Measurements from ENCODE around the gene ANTXR1. TPM values are rescaled to one million over a fixed set of nuclear protein-coding genes. Genes with fewer than 3 reads are reported as not detected.

The ANTXR1 gene
- total RNA-seq, 5 donors from 2014 or later (not counting 1 experiment from before 2014, with no cell fraction given) = 0.19 to 0.79 (median 0.63) TPM; not detected in 1

GRCh38 chr2:68987021-68987503 is 25.9 kb upstream of the ANTXR1 start:
- no peaks in the 10 kb centered on the region for H3K9me3 Mint-ChIP-seq
- H3K36me3 ChIP-seq (ENCODE audit: control insufficient read depth in 2 of 2, extremely low read depth in 1 of 2, insufficient read depth in 1 of 2, low read length in 1 of 2) = no peaks in the 10 kb centered on the region
- H3K9me3 ChIP-seq = no peaks in the 10 kb centered on the region
- H3K27me3 ChIP-seq (replicated peaks in 1 of 2; ENCODE audit: control insufficient read depth in 2 of 2, extremely low read depth in 1 of 2, insufficient read depth in 2 of 2, low read length in 1 of 2) = peaks cover 0 to 2% of the 10 kb centered on the region in 2 experiments
- no peak for ATAC-seq (replicated peaks in 1 of 4)
- WGBS (ENCODE audit: insufficient coverage) = no CpG with 5 or more reads among the region's 5 CpGs
- H3K27me3 Mint-ChIP-seq = peaks cover 7 to 8% of the 10 kb centered on the region in 2 donors
- H3K4me3 ChIP-seq (ENCODE audit: control insufficient read depth in 1 of 2, extremely low read depth in 1 of 2, low read length in 1 of 2) = no peak overlapping the region
- H3K27ac Mint-ChIP-seq = no peak overlapping the region
- no peak overlapping the region for H3K4me3 Mint-ChIP-seq
- no peaks in the 10 kb centered on the region for H3K4me1 ChIP-seq (ENCODE audit: control insufficient read depth in 1 of 2, extremely low read depth in 1 of 2, insufficient read depth in 2 of 2, low read length in 2 of 2)
- H3K4me1 Mint-ChIP-seq = no peaks in the 10 kb centered on the region
- no peak overlapping the region for H3K27ac ChIP-seq (ENCODE audit: low read length)
- ChIA-PET POLR2A (no interaction called here), CTCF (no interaction called here)
- no peaks in the 10 kb centered on the region for H3K36me3 Mint-ChIP-seq
- DNase-seq = no peak

- ATAC-seq (replicated peaks in 1 of 4) = no peak
- POLR2A ChIA-PET = interaction anchor here in 1 of 2 donors (0.6 kb wide), 1 partner anchor 1190 kb away, joined by 4 read pairs; no protein-coding TSS in a partner anchor
Measured at GRCh38 chr2:68989035-68989434, 23.9 kb upstream of the ANTXR1 start.

GRCh38 chr2:68992341-68992740 is 20.6 kb upstream of the ANTXR1 start:
- H3K36me3 ChIP-seq (ENCODE audit: control insufficient read depth in 2 of 2, extremely low read depth in 1 of 2, insufficient read depth in 1 of 2, low read length in 1 of 2) = no peaks in the 10 kb centered on the region
- Mint-ChIP-seq H3K9me3 (no peaks in the 10 kb centered on the region), H3K27me3 (peaks cover 13 to 16% of the 10 kb centered on the region in 2 donors), H3K4me1 (no peaks in the 10 kb centered on the region), H3K27ac (no peak overlapping the region), H3K36me3 (no peaks in the 10 kb centered on the region), H3K4me3 (no peak overlapping the region)
- H3K4me1 ChIP-seq (ENCODE audit: control insufficient read depth in 1 of 2, extremely low read depth in 1 of 2, insufficient read depth in 2 of 2, low read length in 2 of 2) = no peaks in the 10 kb centered on the region
- no peak overlapping the region for H3K27ac ChIP-seq (ENCODE audit: low read length)
- DNase-seq (no peak), ATAC-seq (replicated peaks in 1 of 4) (no peak)
- no peak overlapping the region for H3K4me3 ChIP-seq (ENCODE audit: control insufficient read depth in 1 of 2, extremely low read depth in 1 of 2, low read length in 1 of 2)
- no peaks in the 10 kb centered on the region for H3K9me3 ChIP-seq
- CTCF ChIA-PET = interaction anchor here in 1 of 2 donors (1.2 kb wide), 1 partner anchor 10 kb away, joined by 3 read pairs; no protein-coding TSS in a partner anchor
- peaks cover 0 to 5% of the 10 kb centered on the region in 2 experiments for H3K27me3 ChIP-seq (replicated peaks in 1 of 2; ENCODE audit: control insufficient read depth in 2 of 2, extremely low read depth in 1 of 2, insufficient read depth in 2 of 2, low read length in 1 of 2)
- POLR2A ChIA-PET = no interaction called here
- WGBS (ENCODE audit: insufficient coverage) = 81% methylated on average over 5 of the region's 5 CpGs

More at GRCh38 chr2:68989035-68989434, 23.9 kb upstream of the ANTXR1 start:
- no peaks in the 10 kb centered on the region for H3K4me1 ChIP-seq (ENCODE audit: control insufficient read depth in 1 of 2, extremely low read depth in 1 of 2, insufficient read depth in 2 of 2, low read length in 2 of 2)
- Mint-ChIP-seq H3K4me3 (no peak overlapping the region), H3K27ac (no peak overlapping the region), H3K9me3 (no peaks in the 10 kb centered on the region), H3K27me3 (peaks cover 8 to 10% of the 10 kb centered on the region in 2 donors), H3K4me1 (no peaks in the 10 kb centered on the region), H3K36me3 (no peaks in the 10 kb centered on the region)
- 49% methylated on average over 3 of the region's 5 CpGs for WGBS (ENCODE audit: insufficient coverage)
- H3K27ac ChIP-seq (ENCODE audit: low read length) = no peak overlapping the region
- H3K27me3 ChIP-seq (replicated peaks in 1 of 2; ENCODE audit: control insufficient read depth in 2 of 2, extremely low read depth in 1 of 2, insufficient read depth in 2 of 2, low read length in 1 of 2) = peaks cover 0 to 2% of the 10 kb centered on the region in 2 experiments
- CTCF ChIA-PET = interaction anchor here in 1 of 2 donors (0.6 kb wide), 1 partner anchor 11 kb away, joined by 3 read pairs; no protein-coding TSS in a partner anchor
- H3K36me3 ChIP-seq (ENCODE audit: control insufficient read depth in 2 of 2, extremely low read depth in 1 of 2, insufficient read depth in 1 of 2, low read length in 1 of 2) = no peaks in the 10 kb centered on the region
- no peak for DNase-seq
- H3K4me3 ChIP-seq (ENCODE audit: control insufficient read depth in 1 of 2, extremely low read depth in 1 of 2, low read length in 1 of 2) = no peak overlapping the region
- H3K9me3 ChIP-seq = no peaks in the 10 kb centered on the region

- Histone ChIP-seq H3K27ac (ENCODE audit: low read length) (no peak overlapping the region), H3K9me3 (no peaks in the 10 kb centered on the region), H3K4me3 (ENCODE audit: control insufficient read depth in 1 of 2, extremely low read depth in 1 of 2, low read length in 1 of 2) (no peak overlapping the region), H3K27me3 (replicated peaks in 1 of 2; ENCODE audit: control insufficient read depth in 2 of 2, extremely low read depth in 1 of 2, insufficient read depth in 2 of 2, low read length in 1 of 2) (peaks cover 0 to 6% of the 10 kb centered on the region in 2 experiments), H3K36me3 (ENCODE audit: control insufficient read depth in 2 of 2, extremely low read depth in 1 of 2, insufficient read depth in 1 of 2, low read length in 1 of 2) (no peaks in the 10 kb centered on the region), H3K4me1 (ENCODE audit: control insufficient read depth in 1 of 2, extremely low read depth in 1 of 2, insufficient read depth in 2 of 2, low read length in 2 of 2) (no peaks in the 10 kb centered on the region)
- DNase-seq (no peak), ATAC-seq (replicated peaks in 1 of 4) (no peak)
- Mint-ChIP-seq H3K27ac (no peak overlapping the region), H3K4me3 (no peak overlapping the region), H3K9me3 (no peaks in the 10 kb centered on the region), H3K36me3 (no peaks in the 10 kb centered on the region), H3K27me3 (peaks cover 13 to 16% of the 10 kb centered on the region in 2 donors), H3K4me1 (no peaks in the 10 kb centered on the region)
- ChIA-PET POLR2A (interaction anchor here in 1 of 2 donors (0.6 kb wide), 1 partner anchor 94 kb away, joined by 4 read pairs; no protein-coding TSS in a partner anchor), CTCF (interaction anchor here (0.6 to 1.2 kb wide), 2 partner anchors 9 to 19 kb away, joined by 3 to 4 read pairs; no protein-coding TSS in a partner anchor)
- 17% methylated on average over 2 of the region's 3 CpGs for WGBS (ENCODE audit: insufficient coverage)
Measured at GRCh38 chr2:68992933-68993332, 20.0 kb upstream of the ANTXR1 start.

- Histone ChIP-seq H3K27me3 (replicated peaks in 1 of 2; ENCODE audit: control insufficient read depth in 2 of 2, extremely low read depth in 1 of 2, insufficient read depth in 2 of 2, low read length in 1 of 2) (peaks cover 0 to 6% of the 10 kb centered on the region in 2 experiments), H3K4me3 (ENCODE audit: control insufficient read depth in 1 of 2, extremely low read depth in 1 of 2, low read length in 1 of 2) (no peak overlapping the region), H3K36me3 (ENCODE audit: control insufficient read depth in 2 of 2, extremely low read depth in 1 of 2, insufficient read depth in 1 of 2, low read length in 1 of 2) (no peaks in the 10 kb centered on the region), H3K4me1 (ENCODE audit: control insufficient read depth in 1 of 2, extremely low read depth in 1 of 2, insufficient read depth in 2 of 2, low read length in 2 of 2) (no peaks in the 10 kb centered on the region), H3K27ac (ENCODE audit: low read length) (no peak overlapping the region), H3K9me3 (no peaks in the 10 kb centered on the region)
- H3K36me3 Mint-ChIP-seq = no peaks in the 10 kb centered on the region
- 84% methylated on average over 7 of the region's 7 CpGs for WGBS (ENCODE audit: insufficient coverage)
- H3K4me1 Mint-ChIP-seq = no peaks in the 10 kb centered on the region
- POLR2A ChIA-PET = interaction anchor here in 1 of 2 donors (0.6 kb wide), 1 partner anchor 95 kb away, joined by 4 read pairs; no protein-coding TSS in a partner anchor
- DNase-seq (no peak), ATAC-seq (replicated peaks in 1 of 4) (no peak)
- no peak overlapping the region for H3K27ac Mint-ChIP-seq
- H3K9me3 Mint-ChIP-seq = no peaks in the 10 kb centered on the region
- no peak overlapping the region for H3K4me3 Mint-ChIP-seq
- peaks cover 18 to 19% of the 10 kb centered on the region in 2 donors for H3K27me3 Mint-ChIP-seq
- CTCF ChIA-PET = interaction anchor here (0.6 to 1.2 kb wide), 2 partner anchors 8 to 20 kb away, joined by 3 to 4 read pairs; no protein-coding TSS in a partner anchor
Measured at GRCh38 chr2:68993660-68994059, 19.3 kb upstream of the ANTXR1 start.

GRCh38 chr2:68994864-68995263 is 18.1 kb upstream of the ANTXR1 start:
- Histone ChIP-seq H3K27me3 (replicated peaks in 1 of 2; ENCODE audit: control insufficient read depth in 2 of 2, extremely low read depth in 1 of 2, insufficient read depth in 2 of 2, low read length in 1 of 2) (peaks cover 0 to 6% of the 10 kb centered on the region in 2 experiments), H3K36me3 (ENCODE audit: control insufficient read depth in 2 of 2, extremely low read depth in 1 of 2, insufficient read depth in 1 of 2, low read length in 1 of 2) (no peaks in the 10 kb centered on the region), H3K27ac (ENCODE audit: low read length) (no peak overlapping the region), H3K4me1 (ENCODE audit: control insufficient read depth in 1 of 2, extremely low read depth in 1 of 2, insufficient read depth in 2 of 2, low read length in 2 of 2) (no peaks in the 10 kb centered on the region), H3K4me3 (ENCODE audit: control insufficient read depth in 1 of 2, extremely low read depth in 1 of 2, low read length in 1 of 2) (no peak overlapping the region), H3K9me3 (no peaks in the 10 kb centered on the region)
- H3K9me3 Mint-ChIP-seq = peaks cover 0 to 3% (median 0%) of the 10 kb centered on the region in 3 donors
- CTCF ChIA-PET = no interaction called here
- H3K36me3 Mint-ChIP-seq = no peaks in the 10 kb centered on the region
- no peaks in the 10 kb centered on the region for H3K4me1 Mint-ChIP-seq
- H3K27ac Mint-ChIP-seq = no peak overlapping the region
- peaks cover 19 to 24% of the 10 kb centered on the region in 2 donors for H3K27me3 Mint-ChIP-seq
- ATAC-seq (replicated peaks in 1 of 4) (no peak), DNase-seq (no peak)
- no peak overlapping the region for H3K4me3 Mint-ChIP-seq
- 75% methylated on average over 4 of the region's 4 CpGs for WGBS (ENCODE audit: insufficient coverage)
- POLR2A ChIA-PET = no interaction called here

Measured in T-cell (primary cell).